IMR-90 (cell line): ENCODE data around the gene CCDC40. TPM values are rescaled to one million over a fixed set of nuclear protein-coding genes. Genes with fewer than 3 reads are reported as not detected.

Experiments
- ATAC-seq: fragments of 200-7000 bp; cut with Tn5 transposase; 2 replicates; pipeline ENCODE4 v1.9.1; 2020; ENCODE audit warnings: low read depth, mild to moderate bottlenecking, moderate library complexity
- BruUV-seq: library from RNA; stranded (reverse); fragments of 400-500 nt; replicated peaks from 2 replicates; lab custom pipeline; 2021; lab: Mats Ljungman, UMichigan
- CTCF ChIA-PET: fragments of 300-600 bp; formaldehyde crosslinking; extraction: SDS; loops from one replicate; lab custom pipeline; 2021; ENCODE audit warnings: antibody characterized with exemption; lab: Yijun Ruan, JAX
- POLR2A ChIA-PET: fragments of 300-600 bp; sonication (Branson Sonifier 250); formaldehyde crosslinking; loops from one replicate; lab custom pipeline; 2022; ENCODE audit warnings: antibody characterized with exemption; ENCODE audit not compliant: unreplicated experiment; lab: Charles Lee
- DNase-seq: peaks from one replicate; pipeline ENCODE4 v3.0.0; 2013
- H2AFZ ChIP-seq: replicated peaks from 2 replicates; pipeline ENCODE3; 2013; ENCODE audit warnings: low read length, mild to moderate bottlenecking; ENCODE audit not compliant: poor library complexity
- H2AK5ac ChIP-seq: 2 replicates; pipeline ENCODE4 v1.6.1; 2013; ENCODE audit warnings: low read depth, low read length, inconsistent platforms
- H2AK9ac ChIP-seq: replicated peaks from 2 replicates; pipeline ENCODE3; 2013; ENCODE audit warnings: mild to moderate bottlenecking, low read depth, low read length, moderate library complexity; ENCODE audit not compliant: poor library complexity
- H2BK120ac ChIP-seq: 2 replicates; pipeline ENCODE4 v1.6.1; 2013; ENCODE audit warnings: low read depth, low read length, inconsistent platforms
- H2BK15ac ChIP-seq: 3 replicates; pipeline ENCODE4 v1.6.1; 2013; ENCODE audit warnings: low read depth, low read length, inconsistent platforms
- H2BK20ac ChIP-seq: 2 replicates; pipeline ENCODE4 v1.6.1; 2013; ENCODE audit warnings: low read depth, mild to moderate bottlenecking, inconsistent platforms, low read length, moderate library complexity
- H2BK5ac ChIP-seq: 2 replicates; pipeline ENCODE4 v1.6.1; 2013; ENCODE audit warnings: mild to moderate bottlenecking, low read depth, low read length, inconsistent platforms; ENCODE audit not compliant: poor library complexity, severe bottlenecking
- H3K14ac ChIP-seq: replicated peaks from 2 replicates; pipeline ENCODE4 v1.6.1; 2013; ENCODE audit warnings: low read depth, low read length, inconsistent platforms
- H3K18ac ChIP-seq: 2 replicates; pipeline ENCODE4 v1.6.1; 2013; ENCODE audit warnings: low read depth, low read length, control low read depth
- H3K23ac ChIP-seq: 2 replicates; pipeline ENCODE4 v1.6.1; 2013; ENCODE audit warnings: low read depth, low read length, inconsistent platforms
- H3K27ac ChIP-seq: 2 replicates; pipeline ENCODE4 v1.5.1; 2013; ENCODE audit warnings: mild to moderate bottlenecking, control low read depth, low read length; ENCODE audit not compliant: insufficient read depth
- H3K27me3 ChIP-seq: 2 replicates; pipeline ENCODE4 v1.6.1; 2013; ENCODE audit warnings: low read length; ENCODE audit not compliant: control insufficient read depth, insufficient read depth
- H3K36me3 ChIP-seq: 2 replicates; pipeline ENCODE4 v1.6.1; 2013; ENCODE audit warnings: low read length, mixed read lengths; ENCODE audit not compliant: control insufficient read depth, insufficient read depth
- H3K4ac ChIP-seq: 2 replicates; pipeline ENCODE4 v1.6.1; 2013; ENCODE audit warnings: low read depth, low read length, inconsistent platforms
- H3K4me1 ChIP-seq: 2 replicates; pipeline ENCODE4 v1.6.1; 2013; ENCODE audit warnings: low read length, mixed read lengths; ENCODE audit not compliant: control insufficient read depth, insufficient read depth
- H3K4me2 ChIP-seq: 2 replicates; pipeline ENCODE4 v1.6.1; 2013; ENCODE audit warnings: low read depth, mild to moderate bottlenecking, control low read depth, low read length, moderate library complexity
- H3K4me3 ChIP-seq: 2 replicates; pipeline ENCODE4 v1.5.1; 2013; ENCODE audit warnings: low read depth, mild to moderate bottlenecking, control low read depth, low read length, moderate library complexity; ENCODE audit not compliant: insufficient read depth
- H3K56ac ChIP-seq: 2 replicates; pipeline ENCODE4 v1.6.1; 2013; ENCODE audit warnings: low read length, inconsistent platforms; ENCODE audit not compliant: insufficient read depth; ENCODE audit errors: extremely low read depth
- H3K79me1 ChIP-seq, 2 experiments: 2 replicates each; pipeline ENCODE4 v1.6.1; 2013; ENCODE audit warnings: low read length in 2 of 2, inconsistent platforms in 1 of 2, low read depth in 1 of 2
- H3K9ac ChIP-seq: 2 replicates; pipeline ENCODE4 v1.6.1; 2013; ENCODE audit warnings: low read depth, low read length, control low read depth
- H3K9me1 ChIP-seq: 2 replicates; pipeline ENCODE4 v1.6.1; 2013; ENCODE audit warnings: low read length, inconsistent platforms; ENCODE audit not compliant: insufficient read depth
- H3K9me3 ChIP-seq: 2 replicates; pipeline ENCODE4 v1.6.1; 2013; ENCODE audit warnings: low read length; ENCODE audit not compliant: control insufficient read depth, insufficient read depth
- H4K20me1 ChIP-seq: 2 replicates; pipeline ENCODE4 v1.6.1; 2013; ENCODE audit warnings: low read length, inconsistent platforms; ENCODE audit not compliant: insufficient read depth
- H4K5ac ChIP-seq: 2 replicates; pipeline ENCODE4 v1.6.1; 2013; ENCODE audit warnings: mild to moderate bottlenecking, low read depth, low read length, control low read depth
- H4K8ac ChIP-seq, 2 experiments: 2 replicates each; pipeline ENCODE4 v1.6.1; 2013; ENCODE audit warnings: low read depth in 2 of 2, low read length in 2 of 2, control low read depth in 1 of 2, inconsistent platforms in 1 of 2
- H4K91ac ChIP-seq: 2 replicates; pipeline ENCODE4 v1.6.1; 2013; ENCODE audit warnings: low read depth, low read length, inconsistent platforms; ENCODE audit not compliant: insufficient read depth
- CEBPB ChIP-seq: IDR thresholded peaks from 2 replicates; pipeline ENCODE4 v1.6.1; 2012; ENCODE audit warnings: low read depth, low read length, improper control_type of control experiment
- CHD1 ChIP-seq: IDR thresholded peaks from 2 replicates; pipeline ENCODE4 v1.6.1; 2012; ENCODE audit warnings: low read depth, low read length, improper control_type of control experiment
- CTCF ChIP-seq: conservative IDR thresholded peaks from 2 replicates; pipeline ENCODE4 v1.5.1; 2012; ENCODE audit warnings: mild to moderate bottlenecking, low read depth, low read length, improper control_type of control experiment
- FOS ChIP-seq: fragments of 150-350 bp; IDR thresholded peaks from 2 replicates; pipeline ENCODE4 v1.6.1; 2016; ENCODE audit warnings: low read depth, low read length
- MAFK ChIP-seq: IDR thresholded peaks from 2 replicates; pipeline ENCODE4 v1.6.1; 2012; ENCODE audit warnings: low read depth, low read length, improper control_type of control experiment
- MAZ ChIP-seq: IDR thresholded peaks from 2 replicates; pipeline ENCODE4 v1.6.1; 2012; ENCODE audit warnings: low read depth, mild to moderate bottlenecking, low read length, improper control_type of control experiment, moderate library complexity, borderline replicate concordance
- NFE2L2 ChIP-seq: fragments of 150-350 bp; IDR thresholded peaks from 2 replicates; pipeline ENCODE4 v1.6.1; 2016; ENCODE audit warnings: low read depth, mild to moderate bottlenecking, low read length
- RAD21 ChIP-seq: IDR thresholded peaks from 2 replicates; pipeline ENCODE4 v1.6.1; 2012; ENCODE audit warnings: low read length, improper control_type of control experiment
- RFX5 ChIP-seq: IDR thresholded peaks from 2 replicates; pipeline ENCODE4 v1.8.0; 2012; ENCODE audit warnings: low read depth, mild to moderate bottlenecking, low read length, moderate library complexity
- WGBS, 2 experiments: methylation state at CpG; one replicate each; pipeline versions ENCODE4 v1.1.5 to v1.1.7; 2013; ENCODE audit warnings: missing lambda C conversion rate in 2 of 2; ENCODE audit not compliant: insufficient read length in 1 of 2; ENCODE audit errors: extremely low coverage in 2 of 2; 5-methylcytosine and 5-hydroxymethylcytosine counted together
- dilution Hi-C: fragments of 300-500 bp; cut with HindIII; formaldehyde crosslinking; loops from one replicate; pipeline ENCODE4 v1.14.3; 2018; ENCODE audit warnings: low sequenced_read_pairs; ENCODE audit not compliant: unreplicated experiment
- in situ Hi-C: fragments of 300-500 bp; cut with MboI; formaldehyde crosslinking; loops from 3 replicates; pipeline ENCODE4 v1.14.3; 2019; ENCODE audit warnings: low sequenced_read_pairs, inconsistent platforms, mixed read lengths
- intact Hi-C: fragments of 100-400 bp; cut with micrococcal nuclease; formaldehyde crosslinking; loops from 2 replicates; pipeline ENCODE4 v1.10.0; 2022
- polyA plus RNA-seq, 3 experiments: library from polyadenylated mRNA; depleted of rRNA; stranded (reverse); fragments of >200 nt; gene quantifications; 2 replicates each; pipeline ENCODE4 v1.2.3, GENCODE V29; 2012; ENCODE audit warnings: low replicate concordance in 1 of 3
- total RNA-seq: library from RNA; depleted of rRNA; stranded (reverse); fragments of >200 nt; gene quantifications from 2 replicates; pipeline ENCODE4 v1.2.3, GENCODE V29; 2012

Gene CCDC40
- total and polyA plus RNA-seq, 2 of the 4 experiments (the other 2 are of a cell fraction): 0.90 to 4.7 TPM

GRCh38 chr17:80123791-80124190, 87.3 kb downstream of the CCDC40 start:
- Histone ChIP-seq H3K4ac (no peak overlapping the region), H2AK5ac (no peak overlapping the region), H3K4me3 (no peak overlapping the region), H2AFZ (peak overlapping the region; percentile 32), H3K27ac (no peak overlapping the region), H4K91ac (no peak overlapping the region), H4K5ac (no peak overlapping the region), H3K4me2 (no peak overlapping the region), H3K9ac (no peak overlapping the region), H3K9me3 (no peaks in the 10 kb centered on the region), H4K8ac (no peak overlapping the region), H2BK5ac (no peak overlapping the region), H2AK9ac (peak overlapping the region; percentile 72), H3K18ac (no peak overlapping the region), H2BK20ac (0 out of 2 replicates have a peak overlapping the region, but pooled peaks have one; percentile 24), H2BK15ac (no peak overlapping the region), H3K4me1 (peaks cover 6% of the 10 kb centered on the region), H3K79me1 (no peaks in the 10 kb centered on the region), H3K27me3 (no peaks in the 10 kb centered on the region), H3K9me1 (no peaks in the 10 kb centered on the region), H4K20me1 (no peaks in the 10 kb centered on the region), H3K36me3 (peaks cover under 1% of the 10 kb centered on the region; the same call in 1 of the 2 replicates), H3K23ac (no peak overlapping the region), H2BK120ac (no peak overlapping the region), H3K56ac (no peak overlapping the region), H3K14ac (no peak overlapping the region)
- ChIA-PET POLR2A (no interaction called here), CTCF (interaction anchor here (0.8 to 1.1 kb wide), 2 partner anchors 8 to 78 kb away, joined by 3 to 5 read pairs; no protein-coding TSS in a partner anchor)
- no TSS peak for BruUV-seq
- peak; percentile 75 for DNase-seq
- intact Hi-C loops: no loop called here
- in situ Hi-C loops: no loop called here
- ATAC-seq: no peak
- TF ChIP-seq CEBPB (no peak), CHD1 (no peak), RFX5 (no peak), MAFK (no peak), NFE2L2 (no peak), MAZ (no peak), FOS (no peak), RAD21 (no peak), CTCF (no peak)
- 55% methylated on average over 4 of the region's 15 CpGs; no CpG with 5 or more reads in 1 of the 2 experiments for WGBS, 2 experiments
- dilution Hi-C loops: no loop called here
